HepG2 (cell line): Measurements from ENCODE around the gene C1QL3. TPM values are rescaled to one million over a fixed set of nuclear protein-coding genes. Genes with fewer than 3 reads are reported as not detected.
A peak's percentile ranks its signal among the peaks of the same experiment; 100 is the strongest.

ENCODE experiments used
- ATAC-seq: fragments of 200-7000 bp; cut with Tn5 transposase; 3 replicates; pipeline ENCODE4 v1.9.1; 2020; ENCODE audit warnings: mild to moderate bottlenecking, moderate library complexity
- BruUV-seq: library from RNA; stranded (reverse); fragments of 400-500 nt; replicated peaks from 2 replicates; lab custom pipeline; 2021; lab: Mats Ljungman, UMichigan
- CTCF ChIA-PET: fragments of 300-600 bp; formaldehyde crosslinking; extraction: SDS; loops from one replicate; lab custom pipeline; 2021; ENCODE audit warnings: low total read pairs, inconsistent platforms, low intra/inter-chr PET ratio; lab: Yijun Ruan, JAX
- POLR2A ChIA-PET: fragments of 350-600 bp; sonication (Branson Sonifier 250); formaldehyde crosslinking; loops from one replicate; lab custom pipeline; 2020; ENCODE audit warnings: antibody characterized with exemption, inconsistent platforms; lab: Yijun Ruan, JAX
- DNase-seq: peaks from one replicate; pipeline ENCODE4 v3.0.0-alpha.2; 2015; ENCODE audit warnings: low spot score
- FAIRE-seq: peaks from 3 replicates; lab custom pipeline; 2011; peaks lifted over from hg19 to GRCh38; lab: Jason Lieb, UNC
- H2AFZ ChIP-seq: one replicate; pipeline ENCODE4 v1.6.1; 2011; ENCODE audit warnings: low read length, inconsistent platforms
- H3K27ac ChIP-seq: fragments of 300-600 bp; 3 replicates; pipeline ENCODE4 v1.8.0; 2011; ENCODE audit warnings: mixed run types, mild to moderate bottlenecking, mixed read lengths, low read length, inconsistent platforms; ENCODE audit not compliant: insufficient read depth; ENCODE audit errors: extremely low read length
- H3K27me3 ChIP-seq, 2 experiments: fragments of 200-600 bp in 1 of 2; 2 replicates in 1 of 2; 3 replicates in 1 of 2; pipeline versions ENCODE4 v1.6.0 to v1.8.0; 2011; ENCODE audit warnings: low read length in 2 of 2, mild to moderate bottlenecking in 2 of 2, moderate library complexity in 2 of 2, inconsistent platforms in 1 of 2; ENCODE audit not compliant: insufficient read depth in 2 of 2, control insufficient read depth in 1 of 2
- H3K36me3 ChIP-seq, 2 experiments: fragments of 200-600 bp in 1 of 2; replicated peaks in 1 of 2; 2 replicates in 1 of 2; 3 replicates in 1 of 2; pipeline versions ENCODE4 v1.5.1 to v1.8.0; 2011; ENCODE audit warnings: low read length in 2 of 2, inconsistent platforms in 1 of 2; ENCODE audit not compliant: insufficient read depth in 2 of 2, control insufficient read depth in 1 of 2
- H3K4me1 ChIP-seq: 2 replicates; pipeline ENCODE4 v1.5.1; 2012; ENCODE audit warnings: low read length, inconsistent platforms; ENCODE audit not compliant: insufficient read depth
- H3K4me2 ChIP-seq: 2 replicates; pipeline ENCODE4 v1.6.0; 2011; ENCODE audit warnings: low read depth, low read length, inconsistent platforms
- H3K4me3 ChIP-seq, 3 experiments: fragments of 200-600 bp in 1 of 3; sonication (generic), shearing (Covaris generic) in 1 of 3; replicated peaks in 1 of 3; 2 replicates each; pipeline ENCODE4 v1.5.1; 2011 to 2016; ENCODE audit warnings: low read length in 3 of 3, inconsistent platforms in 2 of 3, low read depth in 2 of 3, mild to moderate bottlenecking in 2 of 3, control low read depth in 1 of 3, mixed read lengths in 1 of 3; ENCODE audit not compliant: insufficient read depth in 1 of 3
- H3K79me2 ChIP-seq: one replicate; pipeline ENCODE4 v1.6.1; 2011; ENCODE audit warnings: low read length, inconsistent platforms; ENCODE audit not compliant: insufficient read depth
- H3K9ac ChIP-seq: 2 replicates; pipeline ENCODE4 v1.6.0; 2011; ENCODE audit warnings: mild to moderate bottlenecking, low read depth, low read length, inconsistent platforms; ENCODE audit not compliant: insufficient read depth
- H3K9me3 ChIP-seq: 2 replicates; pipeline ENCODE4 v1.5.1; 2012; ENCODE audit warnings: mild to moderate bottlenecking, low read length
- H4K20me1 ChIP-seq: 2 replicates; pipeline ENCODE4 v1.6.0; 2011; ENCODE audit warnings: inconsistent platforms, mild to moderate bottlenecking, low read length, moderate library complexity; ENCODE audit not compliant: insufficient read depth
- CBFB ChIP-seq: sonication (generic); formaldehyde crosslinking; IDR thresholded peaks from 2 replicates; pipeline ENCODE4 v1.4.0; 2020; ENCODE audit warnings: missing genetic modification reagents
- MAFF ChIP-seq: IDR thresholded peaks from 2 replicates; pipeline ENCODE4 v1.6.1; 2011; ENCODE audit warnings: low read depth, low read length, improper control_type of control experiment
- MAFK ChIP-seq, 2 experiments: IDR thresholded peaks in 1 of 2; conservative IDR thresholded peaks in 1 of 2; 2 replicates each; pipeline ENCODE4 v1.6.1; 2011; ENCODE audit warnings: improper control_type of control experiment in 2 of 2, low read length in 2 of 2
- ZMYM3 ChIP-seq: sonication (generic); formaldehyde crosslinking; IDR thresholded peaks from 2 replicates; pipeline ENCODE4 v1.5.1; 2020; ENCODE audit warnings: mild to moderate bottlenecking, missing genetic modification reagents
- ZNF598 ChIP-seq: sonication (generic); formaldehyde crosslinking; IDR thresholded peaks from 2 replicates; pipeline ENCODE4 v1.5.1; 2020; ENCODE audit warnings: mild to moderate bottlenecking, missing genetic modification reagents, borderline replicate concordance
- WGBS: methylation state at CpG from one replicate; pipeline ENCODE4 v1.1.6; 2017; ENCODE audit warnings: low lambda C conversion rate; 5-methylcytosine and 5-hydroxymethylcytosine counted together
- in situ Hi-C: cut with HindIII; loops from 2 replicates; pipeline ENCODE4 v1.10.0; 2017; ENCODE audit warnings: low pct_unique_long_range_greater_than_20kb; ENCODE audit not compliant: extremely low pct_ligation_motif_present
- intact Hi-C: fragments of 100-400 bp; cut with micrococcal nuclease; formaldehyde crosslinking; loops from one replicate; pipeline ENCODE4 v1.10.0; 2022; ENCODE audit not compliant: unreplicated experiment
- polyA plus RNA-seq, 8 experiments: library from polyadenylated mRNA; depleted of rRNA in 3 of 8; stranded (reverse) in 7 of 8; unstranded in 1 of 8; fragments of >200 nt; fragmentation: Illumina TruSeq in 4 of 8; extraction: Trizol in 4 of 8; gene quantifications; 2 replicates each; pipeline versions ENCODE4 v1.2.1 to v1.2.3, GENCODE V29; 2011 to 2016; ENCODE audit warnings: low read depth in 4 of 8, missing spikeins in 1 of 8, mixed read lengths in 1 of 8; ENCODE audit not compliant: insufficient read depth in 1 of 8
- total RNA-seq, 5 experiments: library from RNA; depleted of rRNA; stranded (reverse); fragments of >200 nt; fragmentation: Illumina TruSeq; extraction: Trizol; gene quantifications; 2 replicates each; pipeline ENCODE4 v1.2.3, GENCODE V29; 2016; ENCODE audit warnings: low read depth in 1 of 5

The C1QL3 gene
- total and polyA plus RNA-seq, 2 of the 13 experiments (the other 11 are each of a cell fraction or from before 2014, with no cell fraction given), result not detected

DNA sequence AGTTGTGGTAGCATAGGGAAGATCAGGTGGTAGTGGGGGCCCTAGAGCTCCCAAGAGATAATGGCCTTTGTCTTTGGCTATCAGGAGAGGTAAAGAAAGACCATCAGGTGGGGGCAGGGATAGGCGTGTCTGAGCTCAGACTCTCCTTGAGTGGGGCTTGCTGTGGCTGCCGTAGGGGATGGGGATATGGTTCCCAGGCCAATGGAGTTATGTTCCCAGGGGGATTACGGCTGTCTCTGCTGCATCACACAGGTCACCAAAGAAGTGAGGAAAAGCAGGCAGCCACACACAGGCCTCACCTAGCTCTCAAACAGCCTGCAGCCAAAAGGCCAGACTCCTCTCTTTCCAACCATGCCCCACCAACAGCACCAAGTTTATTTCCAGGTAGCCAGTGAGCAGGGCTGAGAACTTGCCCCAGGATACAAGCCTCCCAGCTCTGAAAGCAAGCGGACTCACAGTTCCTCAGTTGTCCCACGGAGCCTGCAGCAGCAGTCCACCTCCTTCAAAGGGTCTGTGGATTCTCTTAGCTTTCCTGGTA, 37.6 kb upstream of the C1QL3 start:
- in situ Hi-C loops (no loop called here), intact Hi-C loops (no loop called here)
- H2AFZ ChIP-seq, result no peak overlapping the region
- H3K9me3 ChIP-seq, result no peaks in the 10 kb centered on the region
- 31% methylated on average over 5 of the region's 5 CpGs for WGBS
- no peaks in the 10 kb centered on the region for H3K4me1 ChIP-seq
- H3K27me3 ChIP-seq, result no peaks in the 10 kb centered on the region
- no peak overlapping the region for H3K4me3 ChIP-seq
- no peak for FAIRE-seq
- TF ChIP-seq ZNF598 (CRISPR knock-in tag) (no peak), ZMYM3 (no peak)
- H3K9ac ChIP-seq, result no peak overlapping the region
- H3K4me2 ChIP-seq, result no peak overlapping the region
- no peak for DNase-seq
- no peak overlapping the region for H3K27ac ChIP-seq
- no peaks in the 10 kb centered on the region for H4K20me1 ChIP-seq
- no peaks in the 10 kb centered on the region for H3K79me2 ChIP-seq
- ATAC-seq, result no peak
- POLR2A ChIA-PET, result no interaction called here
- H3K36me3 ChIP-seq, result no peaks in the 10 kb centered on the region
- no TSS peak for BruUV-seq
- CTCF ChIA-PET, result no interaction called here

DNA sequence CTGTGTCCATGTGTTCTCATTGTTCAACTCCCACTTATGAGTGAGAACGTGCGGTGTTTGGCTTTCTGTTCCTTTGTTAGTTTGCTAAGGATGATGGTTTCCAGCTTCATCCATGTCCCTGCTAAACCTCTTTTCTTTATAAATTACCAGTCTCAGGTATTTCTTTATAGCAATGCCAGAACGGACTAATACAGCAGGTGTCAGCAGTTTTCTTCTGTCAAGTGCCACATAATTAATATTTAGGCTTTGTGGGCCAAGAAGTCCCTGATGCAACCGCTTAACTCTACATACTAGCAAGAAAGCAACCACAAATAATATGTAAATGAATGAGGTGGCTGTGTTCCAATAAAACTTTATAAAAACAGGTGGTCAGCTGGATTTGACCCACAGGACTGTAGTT, 26.3 kb upstream of the C1QL3 start:
- no peak overlapping the region for H3K9ac ChIP-seq
- H2AFZ ChIP-seq, result no peak overlapping the region
- H3K9me3 ChIP-seq, result no peaks in the 10 kb centered on the region
- POLR2A ChIA-PET, result no interaction called here
- no peak for DNase-seq
- TF ChIP-seq CBFB (CRISPR knock-in tag), result no peak
- peak; percentile 30; the same call in 1 of the 2 replicates for TF ChIP-seq MAFF
- peak in 1 of 2 experiments; percentile 63; a peak in 3 of 4 replicates for TF ChIP-seq MAFK (conservative IDR thresholded peaks at IDR 0.05 in 1 of 2, IDR thresholded peaks at IDR 0.05 in 1 of 2; ENCODE audit: low read length in 2 of 2)
- TF ChIP-seq, all 625 proteins: peak for 2
- BruUV-seq, result no TSS peak
- ATAC-seq (no peak), FAIRE-seq (no peak)
- WGBS, result 35% methylated on average over 4 of the region's 4 CpGs
- Histone ChIP-seq H4K20me1 (no peaks in the 10 kb centered on the region), H3K27me3 (peaks cover 0 to 4% of the 10 kb centered on the region in 2 experiments; a peak in 1 of 5 replicates), H3K4me2 (no peak overlapping the region), H3K4me3 (no peak overlapping the region), H3K4me1 (no peaks in the 10 kb centered on the region), H3K79me2 (no peaks in the 10 kb centered on the region), H3K36me3 (no peaks in the 10 kb centered on the region), H3K27ac (no peak overlapping the region)
- CTCF ChIA-PET, result no interaction called here
- intact Hi-C loops (loop anchor here (2.0 to 10.0 kb wide), 2 partner anchors 233 to 673 kb away; no protein-coding TSS in a partner anchor), in situ Hi-C loops (loop anchor here (25.0 kb wide), 1 partner anchor 661 kb away; no protein-coding TSS in a partner anchor)
